Heart left ventricle (tissue), 13 donors: ENCODE measurements around the gene CCDC148.

Experiments
- POLR2A ChIP-seq, 2 donors: fragments of 450-650 bp; IDR thresholded peaks; one replicate each; pipeline ENCODE4 v1.6.1; 2017; ENCODE audit warnings: antibody characterized with exemption in 2 of 2, mild to moderate bottlenecking in 2 of 2, moderate library complexity in 2 of 2
- TF ChIP-seq, protein P1 (sequence below), 12 donors: fragments of 200-600 bp; sonication (generic) in 4 of 12; IDR thresholded peaks; one replicate each; pipeline versions ENCODE4 v1.5.0 to v1.8.0; 2018 to 2022; ENCODE audit warnings: antibody characterized with exemption in 12 of 12, mild to moderate bottlenecking in 5 of 12
- donor health status: ischemic (EF 13 %, LVEDD 7.1; RV severe dilation, severe dysfunction).
- donor health status: DM: no; HTN: yes; CAD: no.
- donor health status: DM: no; HTN: no; CAD: no.
- donor health status: ischemic (EF 25% LVEDD 6.9; RV normal size, moderate dysfunction).
- donor health status: ischemic (EF 25% LVEDD 5.7; RV mildly dilated, moderate dysfunction).
- donor health status: ischemic (EF 35%, LVEDD 5.7; RV mildly dilated, moderate dysfunction).
- donor health status: nonischemic (EF 11% LVEDD 7.7; RV severe dilation, severe dysfunction).
- donor health status: DM: yes; HTN: yes; CAD: no.
- donor health status: PGD.
- donor health status: ischemic (EF 29% LVEDD 5.4; RV normal size, mild dysfunction).
- donor health status: nonischemic (EF 23%, LVEDD 6.1; RV moderate dilation, normal function).

DNA sequence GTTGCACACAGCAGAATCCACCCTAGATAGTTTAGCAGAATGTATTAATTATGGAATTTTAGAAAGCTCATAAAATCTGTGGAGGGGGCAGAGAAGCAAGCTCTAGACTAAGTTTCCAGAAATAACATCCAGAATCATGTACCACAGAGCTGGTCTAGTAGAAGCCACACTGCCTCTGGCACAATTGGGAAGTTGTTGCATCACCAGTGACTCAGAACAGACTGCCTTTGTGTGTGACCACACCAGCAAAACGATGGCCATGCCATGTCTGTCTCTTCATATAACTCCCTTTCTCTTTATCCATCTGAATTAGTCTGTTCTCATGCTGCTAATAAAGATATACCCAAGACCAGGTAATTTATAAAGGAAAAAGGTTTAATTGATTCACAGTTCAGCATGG is 158.9 kb downstream of the CCDC148 start:
- TF ChIP-seq, protein P1, sequence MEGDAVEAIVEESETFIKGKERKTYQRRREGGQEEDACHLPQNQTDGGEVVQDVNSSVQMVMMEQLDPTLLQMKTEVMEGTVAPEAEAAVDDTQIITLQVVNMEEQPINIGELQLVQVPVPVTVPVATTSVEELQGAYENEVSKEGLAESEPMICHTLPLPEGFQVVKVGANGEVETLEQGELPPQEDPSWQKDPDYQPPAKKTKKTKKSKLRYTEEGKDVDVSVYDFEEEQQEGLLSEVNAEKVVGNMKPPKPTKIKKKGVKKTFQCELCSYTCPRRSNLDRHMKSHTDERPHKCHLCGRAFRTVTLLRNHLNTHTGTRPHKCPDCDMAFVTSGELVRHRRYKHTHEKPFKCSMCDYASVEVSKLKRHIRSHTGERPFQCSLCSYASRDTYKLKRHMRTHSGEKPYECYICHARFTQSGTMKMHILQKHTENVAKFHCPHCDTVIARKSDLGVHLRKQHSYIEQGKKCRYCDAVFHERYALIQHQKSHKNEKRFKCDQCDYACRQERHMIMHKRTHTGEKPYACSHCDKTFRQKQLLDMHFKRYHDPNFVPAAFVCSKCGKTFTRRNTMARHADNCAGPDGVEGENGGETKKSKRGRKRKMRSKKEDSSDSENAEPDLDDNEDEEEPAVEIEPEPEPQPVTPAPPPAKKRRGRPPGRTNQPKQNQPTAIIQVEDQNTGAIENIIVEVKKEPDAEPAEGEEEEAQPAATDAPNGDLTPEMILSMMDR (IDR thresholded peaks at IDR 0.05) = no peak
- TF ChIP-seq POLR2A (IDR thresholded peaks at IDR 0.05) = no peak
